HT-29 (cell line): ENCODE measurements around the gene ABAT. TPM values are rescaled to one million over a fixed set of nuclear protein-coding genes. Genes with fewer than 3 reads are reported as not detected.
A peak's percentile ranks its signal among the peaks of the same experiment; 100 is the strongest.

Experiments used
- DNase-seq: peaks from one replicate; pipeline ENCODE4 v3.0.0-alpha.2; 2015; ENCODE audit warnings: low spot score
- total RNA-seq: library from RNA; depleted of rRNA; stranded (reverse); fragments of >200 nt; shearing (Covaris generic); gene quantifications from 2 replicates; pipeline ENCODE4 v1.2.3, GENCODE V29; 2014; rRNA removed

Gene ABAT
- total RNA-seq: 0.36 and 1.1 TPM in 2 replicates

DNA sequence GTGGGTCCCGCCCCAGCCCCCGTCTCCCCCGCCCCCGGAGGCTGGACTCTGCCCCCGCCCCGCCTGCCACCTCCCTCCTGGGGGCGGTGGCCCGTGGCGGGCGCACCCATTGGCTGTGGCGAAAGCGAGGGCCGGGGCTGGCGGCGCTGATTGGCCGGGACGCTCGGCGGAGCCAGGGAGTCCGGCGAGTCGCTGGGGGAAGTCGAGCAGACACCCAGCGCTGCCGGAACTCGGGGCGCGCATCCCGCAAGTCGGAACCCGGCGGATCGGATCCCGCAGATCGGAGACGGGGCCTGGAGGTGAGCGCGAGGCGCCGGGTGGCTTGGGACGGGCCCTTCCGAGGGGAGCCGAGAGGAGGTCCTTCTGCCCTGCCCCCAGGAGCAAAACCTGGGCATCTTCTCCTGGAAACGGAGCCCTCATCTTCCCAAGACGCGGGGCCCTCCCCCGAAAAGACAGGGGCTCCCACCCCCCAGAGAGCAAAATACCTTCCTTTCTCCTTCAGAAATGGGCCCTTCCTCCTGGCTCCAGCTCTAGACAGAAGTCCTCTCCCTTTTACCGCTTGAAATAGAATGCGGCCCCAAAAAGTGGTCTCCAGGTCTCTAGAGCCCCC is at the start of gene ABAT:
Gene ABAT, plus strand, starts transcription at position 205 of the 610 bp plus-strand sequence. CDS start 61,123 bp downstream, outside the sequence.
- peak; percentile 77 for DNase-seq

DNA sequence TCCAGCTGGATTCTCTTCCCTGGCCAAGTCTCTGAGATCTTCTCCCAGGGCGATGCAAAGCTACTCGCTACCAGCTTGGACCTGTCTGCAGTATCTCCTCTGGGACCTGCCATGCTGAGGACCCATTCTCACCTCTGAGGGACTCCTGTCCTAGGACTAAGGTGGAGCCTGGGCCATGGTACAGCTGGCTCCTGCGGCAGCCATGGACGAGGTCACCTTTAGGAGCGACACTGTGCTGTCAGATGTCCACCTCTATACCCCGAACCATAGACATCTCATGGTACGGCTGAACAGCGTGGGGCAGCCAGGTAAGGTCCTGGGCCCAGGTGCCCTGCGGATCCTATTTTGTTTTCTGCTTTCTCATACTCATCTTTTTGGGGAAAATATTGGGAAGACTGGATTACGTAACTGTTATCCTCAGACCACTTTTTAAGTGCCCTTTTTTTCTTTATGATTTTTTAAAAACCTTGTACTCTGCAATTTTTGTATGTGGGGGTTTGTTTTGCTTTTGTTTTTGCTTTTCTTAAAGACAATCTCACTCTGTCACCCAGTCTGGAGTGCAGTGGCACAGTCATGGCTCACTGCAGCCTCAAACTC is 48.8 kb upstream of the ABAT start:
- no peak for DNase-seq

DNA sequence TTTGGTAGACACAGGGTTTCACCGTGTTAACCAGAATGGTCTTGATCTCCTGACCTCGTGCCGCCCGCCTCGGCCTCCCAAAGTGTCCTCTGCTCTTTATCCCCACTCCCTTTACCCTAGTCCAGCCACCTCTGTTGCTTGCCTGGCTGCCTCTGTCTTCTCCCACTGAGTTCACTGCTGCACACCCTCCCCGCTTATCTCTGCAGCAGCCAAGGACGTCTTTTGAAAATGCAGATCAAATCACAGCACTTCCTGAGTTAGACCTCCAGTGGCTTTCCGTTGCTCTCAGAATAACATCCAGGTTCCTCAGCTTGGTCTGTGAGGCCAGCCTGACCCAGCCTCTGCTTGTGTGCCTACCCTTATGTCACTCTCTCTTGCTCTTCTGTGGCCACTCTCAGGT is 47.5 kb upstream of the ABAT start:
- DNase-seq: no peak

DNA sequence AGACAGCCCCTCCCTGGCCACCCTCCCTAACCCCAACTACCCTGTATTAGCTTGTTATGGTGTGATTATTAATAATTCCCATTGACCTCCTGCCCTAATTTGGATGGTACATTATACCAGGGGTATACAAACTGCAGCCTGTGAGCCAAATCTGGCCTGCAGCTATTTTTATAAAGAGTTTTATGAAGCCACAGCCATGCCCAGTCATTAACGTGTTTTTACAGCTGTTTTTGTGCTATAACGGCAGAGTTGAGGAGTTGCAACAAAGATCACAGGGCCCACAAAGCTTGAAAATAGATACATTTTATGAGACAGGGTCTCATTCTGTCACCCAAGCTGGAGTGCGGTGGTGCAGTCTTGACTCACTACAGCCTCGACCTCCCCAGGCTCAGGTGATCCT is 47.0 kb upstream of the ABAT start:
- DNase-seq: no peak

DNA sequence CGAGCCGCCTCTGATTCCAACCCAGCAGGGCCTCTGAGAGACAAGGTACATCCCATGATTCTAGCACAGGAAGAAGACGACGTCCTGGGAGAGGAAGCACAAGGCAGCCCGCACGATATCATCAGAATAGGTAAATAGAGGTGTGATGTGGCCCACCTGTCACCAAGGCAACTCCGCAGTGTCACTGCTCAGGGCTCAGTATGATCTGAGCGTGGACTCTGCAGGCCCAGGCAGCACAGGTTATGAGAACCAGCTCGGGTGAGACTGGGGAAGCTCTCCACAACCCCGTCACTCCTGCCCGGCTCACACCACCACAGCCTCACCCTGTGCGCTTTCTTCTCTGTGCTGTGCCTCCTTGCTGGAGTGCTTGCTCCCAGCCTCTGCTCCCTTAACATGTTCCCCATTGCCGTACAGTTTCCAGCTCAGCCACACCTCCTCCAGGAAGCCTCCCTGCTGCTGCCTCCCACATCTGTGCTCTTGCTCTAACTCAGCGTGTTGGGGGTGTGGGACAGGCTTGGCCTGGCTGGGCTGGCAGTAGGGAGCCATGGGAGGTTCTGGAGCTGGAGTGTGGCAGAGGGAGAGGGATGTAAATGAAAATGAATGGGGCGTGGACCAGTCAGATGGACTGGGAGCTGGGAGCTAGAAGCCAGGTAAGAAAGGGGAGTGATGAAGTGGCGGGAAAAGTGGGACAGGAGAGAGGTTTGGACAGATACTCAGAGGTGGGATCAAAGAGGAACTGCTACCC is 45.3 kb upstream of the ABAT start:
- DNase-seq: no peak

DNA sequence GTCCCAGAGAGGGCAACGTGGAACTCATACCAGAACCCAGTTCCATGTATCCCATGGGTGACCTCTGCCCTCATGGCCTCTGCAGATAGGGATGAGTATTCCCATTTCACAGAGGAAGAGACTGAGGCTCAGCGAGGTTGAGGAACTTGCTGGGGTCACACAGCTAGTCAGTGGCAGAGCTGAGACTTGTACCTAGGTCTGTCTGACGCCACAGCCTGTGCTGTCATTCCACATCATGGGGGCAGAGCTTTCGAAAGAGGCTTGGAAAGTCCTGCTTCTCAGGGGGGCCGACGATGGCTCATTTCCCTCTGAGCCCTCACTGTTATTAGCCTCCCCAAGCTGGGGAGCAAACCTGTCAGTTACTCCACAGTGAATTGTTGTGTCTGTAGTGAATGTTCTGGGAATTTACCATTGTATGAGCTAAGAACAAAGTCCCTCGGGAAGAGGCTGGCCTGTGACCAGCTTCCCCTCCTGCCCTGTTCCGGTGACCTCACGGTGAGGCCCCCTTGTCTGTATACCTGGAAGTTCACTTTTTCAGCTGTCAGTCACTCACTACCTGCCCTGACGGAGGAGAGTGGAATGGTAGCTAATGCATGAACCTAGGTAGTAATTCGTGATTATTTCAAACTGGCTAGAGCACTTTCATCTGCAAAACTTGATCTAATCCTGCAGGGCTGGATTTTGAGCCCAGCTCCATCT is 44.0 kb upstream of the ABAT start:
- DNase-seq: no peak

DNA sequence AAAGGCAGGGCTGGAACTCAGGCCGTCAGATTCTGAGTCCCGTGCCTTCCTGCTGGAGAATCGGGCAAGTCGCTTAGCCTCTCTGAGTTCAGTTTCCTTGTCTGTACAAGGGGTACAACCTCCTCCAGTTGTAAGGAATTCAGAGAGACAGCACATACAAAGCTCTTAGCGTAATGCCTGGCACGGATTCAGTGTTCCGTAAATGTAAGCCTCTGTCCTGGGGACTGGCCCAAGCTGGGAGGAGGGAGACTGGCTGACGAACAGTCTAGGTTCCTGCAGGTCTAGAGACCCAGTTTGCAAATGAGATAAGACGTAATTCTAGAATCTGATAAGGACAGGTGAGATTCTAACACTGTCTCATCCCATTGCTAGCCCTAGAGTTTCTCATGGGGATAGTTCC is 43.0 kb upstream of the ABAT start:
- DNase-seq: no peak

DNA sequence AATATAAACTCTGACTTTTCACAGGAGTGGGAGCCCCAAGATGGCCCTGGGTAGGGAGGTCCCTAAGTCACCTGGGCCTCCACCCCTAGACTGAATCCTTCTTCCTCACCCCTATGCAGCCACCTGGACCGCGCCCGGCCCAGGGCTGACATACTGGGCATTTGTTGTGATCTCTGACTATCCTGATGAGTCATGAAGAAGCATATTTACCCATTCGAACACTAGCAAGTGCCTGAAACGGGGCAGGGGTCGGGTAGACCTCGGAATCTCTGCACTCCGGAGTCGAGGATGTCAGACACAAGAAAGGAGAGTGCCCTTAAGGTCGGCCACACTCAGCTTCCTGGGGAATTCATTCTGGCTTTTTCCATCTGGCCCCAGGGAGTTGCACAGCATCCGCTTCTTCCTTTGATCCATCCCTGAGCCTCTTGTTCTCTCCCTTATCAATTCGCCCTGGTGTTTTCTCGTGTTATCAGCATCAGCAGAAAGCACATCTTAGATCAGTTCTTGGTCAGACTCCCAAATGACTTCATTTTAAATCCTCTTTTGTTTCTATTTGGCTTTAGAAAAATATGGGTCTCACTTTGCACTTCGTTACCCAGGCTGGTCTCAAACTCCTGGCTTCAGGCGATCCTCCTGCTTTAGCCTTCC is 42.5 kb upstream of the ABAT start:
- DNase-seq: no peak

DNA sequence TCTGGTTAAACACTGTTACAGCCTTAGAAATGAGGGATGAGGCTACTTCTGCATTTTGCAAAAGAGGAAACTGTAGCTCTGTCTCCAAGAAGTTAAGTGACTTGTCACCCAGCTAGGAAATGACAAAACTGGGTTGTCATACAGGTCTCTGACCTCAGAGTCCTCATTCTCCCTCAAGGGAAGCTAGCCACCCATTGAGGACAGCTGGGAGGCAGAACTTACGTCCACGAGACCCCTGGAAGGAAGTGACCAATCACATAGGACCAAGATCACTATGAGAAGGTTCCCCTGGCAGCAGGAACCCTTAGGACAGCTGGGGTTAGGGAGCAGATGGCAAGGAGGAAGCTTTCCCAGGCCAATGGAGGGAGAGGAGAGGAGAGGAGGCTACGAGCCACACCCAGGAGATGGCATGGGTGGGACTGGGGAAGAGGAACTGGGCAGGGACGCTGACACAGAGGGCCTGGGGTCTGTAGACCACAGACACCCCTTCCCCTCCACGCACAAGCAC is 41.7 kb upstream of the ABAT start:
- no peak for DNase-seq

DNA sequence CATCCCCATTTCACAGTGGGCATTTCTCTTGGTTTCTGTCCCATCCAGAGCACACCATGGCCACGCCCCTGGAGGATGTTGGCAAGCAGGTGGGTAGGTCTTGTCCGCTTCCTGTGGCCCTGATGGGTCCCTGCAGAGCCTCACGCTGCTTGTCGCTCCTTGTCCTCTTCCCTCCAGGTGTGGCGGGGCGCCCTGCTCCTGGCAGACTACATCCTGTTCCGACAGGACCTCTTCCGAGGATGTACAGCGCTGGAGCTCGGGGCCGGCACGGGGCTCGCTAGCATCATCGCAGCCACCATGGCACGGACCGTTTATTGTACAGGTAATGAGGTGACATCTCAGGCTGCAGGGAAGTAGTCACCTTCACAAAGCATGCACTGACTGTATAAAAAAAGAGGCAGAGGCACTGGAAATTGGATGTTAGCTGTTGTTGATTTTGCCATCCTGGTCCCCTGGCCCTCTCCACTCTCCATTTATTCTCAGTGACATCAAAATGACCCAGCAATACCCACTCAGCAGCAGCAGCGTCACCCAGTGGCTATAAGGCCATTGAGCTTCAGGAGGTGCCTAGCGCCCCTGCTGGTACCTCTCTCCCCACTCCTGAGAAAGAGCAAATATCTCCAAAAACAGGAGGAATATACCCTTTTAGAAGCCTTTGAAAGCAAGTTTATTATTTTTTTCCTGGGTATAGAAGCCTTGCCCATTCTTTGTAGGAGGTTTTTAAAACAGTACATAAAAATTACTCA is 39.3 kb upstream of the ABAT start:
- DNase-seq: peak; percentile 26

DNA sequence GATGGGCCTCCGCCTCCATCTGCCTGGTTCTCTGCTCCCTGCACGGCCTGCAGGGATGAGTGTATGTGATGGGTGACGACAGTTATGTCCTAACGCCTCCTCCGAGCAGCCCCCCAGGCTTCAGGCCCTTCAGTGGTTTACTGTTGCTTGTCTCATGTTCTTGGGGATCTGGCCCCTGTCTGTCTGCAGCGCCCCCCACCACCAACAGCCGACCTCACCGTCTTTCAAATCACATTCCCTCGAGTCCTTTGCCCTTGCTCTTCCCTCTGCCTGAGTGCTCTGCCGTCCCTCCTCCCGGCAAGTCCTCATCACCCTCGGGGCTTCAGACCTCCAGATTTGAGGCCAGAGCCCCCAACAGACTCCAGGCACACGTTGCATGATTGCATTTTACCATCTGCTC is 34.7 kb upstream of the ABAT start:
- DNase-seq: no peak

DNA sequence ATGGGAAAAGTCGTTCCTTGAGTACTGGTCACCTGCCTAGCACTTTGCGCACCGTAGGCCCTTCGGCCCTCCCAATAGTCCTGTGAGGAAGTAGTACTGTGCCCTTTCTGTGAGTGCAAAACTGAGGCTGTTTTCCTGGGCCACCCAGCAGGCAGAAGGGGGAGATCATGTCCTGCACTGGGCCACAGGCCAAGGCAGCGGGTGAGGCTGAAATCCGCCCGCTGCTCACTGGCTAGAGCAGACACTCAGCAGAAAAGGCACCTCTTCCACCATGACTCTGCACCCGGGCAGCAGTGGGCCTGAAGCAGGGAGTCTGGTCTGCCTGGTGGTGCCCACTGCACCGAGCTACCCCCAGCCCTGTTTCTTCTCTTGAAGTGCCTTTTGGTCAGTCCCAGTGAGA is 32.7 kb upstream of the ABAT start:
- no peak for DNase-seq

DNA sequence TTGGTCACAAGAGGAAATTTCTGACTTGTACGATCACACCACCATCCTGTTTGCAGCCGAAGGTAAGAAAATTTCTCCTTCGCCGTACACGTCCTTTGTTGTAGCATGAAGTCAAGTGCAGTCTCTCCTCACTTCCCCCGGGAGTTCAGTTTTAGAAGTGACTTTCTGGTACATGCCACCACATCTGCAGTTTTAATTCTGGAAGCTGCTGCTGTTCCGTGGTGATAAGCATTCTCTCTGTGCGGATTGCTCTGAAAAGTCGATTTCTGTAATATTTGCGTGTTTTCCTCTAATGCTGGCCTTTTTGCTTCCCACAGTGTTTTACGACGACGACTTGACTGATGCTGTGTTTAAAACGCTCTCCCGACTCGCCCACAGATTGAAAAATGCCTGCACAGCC is 32.3 kb upstream of the ABAT start:
- no peak for DNase-seq

DNA sequence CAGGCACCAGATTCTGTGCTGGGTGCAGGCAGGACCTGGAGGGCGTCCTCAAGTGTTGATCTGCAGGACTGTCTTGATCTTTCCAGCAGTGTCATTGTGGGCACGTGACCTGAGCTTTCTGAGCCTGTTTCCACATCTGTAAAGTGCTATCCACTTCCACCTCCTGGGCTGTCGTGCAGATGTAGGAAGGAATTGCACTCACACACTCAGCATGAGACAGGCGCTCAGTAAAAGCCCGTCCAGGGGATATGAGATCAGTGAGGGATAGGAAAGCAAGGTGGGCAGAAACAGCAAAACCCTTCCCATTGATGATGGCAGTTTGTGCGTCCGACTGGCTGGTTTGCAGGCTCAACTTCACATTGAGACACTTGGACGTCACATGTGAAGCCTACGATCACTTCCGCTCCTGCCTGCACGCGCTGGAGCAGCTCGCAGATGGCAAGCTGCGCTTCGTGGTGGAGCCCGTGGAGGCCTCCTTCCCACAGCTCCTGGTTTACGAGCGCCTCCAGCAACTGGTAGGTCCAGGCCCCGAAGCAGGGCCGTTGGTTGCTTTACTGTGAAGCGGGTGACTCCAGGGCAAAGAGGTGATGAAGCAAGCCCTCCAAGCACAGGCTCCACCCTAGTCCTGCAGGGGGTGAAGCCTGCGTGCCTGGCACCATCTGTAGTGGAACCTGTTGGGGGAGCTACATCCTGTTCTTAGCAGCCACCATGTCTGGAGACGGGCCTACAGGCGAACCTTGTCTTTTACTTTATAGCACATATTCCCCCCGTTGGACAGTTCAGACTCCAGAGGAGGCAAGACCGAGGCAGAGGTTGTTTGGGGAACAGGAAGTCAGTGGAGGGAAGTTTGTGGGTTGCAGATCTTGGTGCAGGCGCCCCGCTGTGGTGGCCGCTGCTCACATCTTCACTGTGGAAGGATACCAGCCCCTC is 29.9 kb upstream of the ABAT start:
- no peak for DNase-seq

DNA sequence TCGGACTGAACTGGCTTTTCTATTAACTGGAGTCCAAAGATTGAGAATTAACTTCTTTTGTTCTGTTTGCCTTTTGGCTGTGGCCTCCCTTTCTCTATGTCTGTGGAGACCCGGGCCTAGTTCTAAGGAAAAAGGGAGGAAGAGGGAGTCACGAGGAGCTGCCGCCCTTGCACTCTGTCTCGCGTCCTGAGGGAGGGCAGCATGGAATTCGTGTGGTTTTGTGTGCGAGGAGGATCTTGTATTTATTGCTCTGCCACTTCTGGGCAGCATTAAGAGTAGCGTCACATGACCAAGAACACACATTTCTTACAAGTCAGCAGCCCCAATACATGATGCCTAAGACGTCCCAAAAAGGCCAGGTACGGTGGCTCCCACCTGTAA is 29.3 kb upstream of the ABAT start:
- DNase-seq: no peak

DNA sequence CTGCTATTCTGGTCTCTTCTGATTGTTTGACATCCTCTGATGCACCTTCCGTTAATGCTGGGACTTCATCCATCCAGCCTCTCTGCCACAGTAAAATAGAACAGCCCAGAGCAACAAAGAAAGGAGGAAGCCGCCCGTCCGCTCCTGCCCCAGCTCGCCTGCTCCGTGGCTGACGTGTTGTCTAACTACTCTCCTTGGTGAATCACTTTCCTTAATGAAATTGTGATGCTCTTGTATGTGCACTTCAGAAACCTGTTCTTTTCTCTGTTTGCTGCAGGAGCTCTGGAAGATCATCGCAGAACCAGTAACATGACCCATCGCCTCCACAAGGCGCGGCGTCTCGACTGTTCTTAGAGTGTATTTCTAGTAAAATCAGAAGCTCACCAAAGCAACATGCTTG is 28.6 kb upstream of the ABAT start:
- DNase-seq: no peak

DNA sequence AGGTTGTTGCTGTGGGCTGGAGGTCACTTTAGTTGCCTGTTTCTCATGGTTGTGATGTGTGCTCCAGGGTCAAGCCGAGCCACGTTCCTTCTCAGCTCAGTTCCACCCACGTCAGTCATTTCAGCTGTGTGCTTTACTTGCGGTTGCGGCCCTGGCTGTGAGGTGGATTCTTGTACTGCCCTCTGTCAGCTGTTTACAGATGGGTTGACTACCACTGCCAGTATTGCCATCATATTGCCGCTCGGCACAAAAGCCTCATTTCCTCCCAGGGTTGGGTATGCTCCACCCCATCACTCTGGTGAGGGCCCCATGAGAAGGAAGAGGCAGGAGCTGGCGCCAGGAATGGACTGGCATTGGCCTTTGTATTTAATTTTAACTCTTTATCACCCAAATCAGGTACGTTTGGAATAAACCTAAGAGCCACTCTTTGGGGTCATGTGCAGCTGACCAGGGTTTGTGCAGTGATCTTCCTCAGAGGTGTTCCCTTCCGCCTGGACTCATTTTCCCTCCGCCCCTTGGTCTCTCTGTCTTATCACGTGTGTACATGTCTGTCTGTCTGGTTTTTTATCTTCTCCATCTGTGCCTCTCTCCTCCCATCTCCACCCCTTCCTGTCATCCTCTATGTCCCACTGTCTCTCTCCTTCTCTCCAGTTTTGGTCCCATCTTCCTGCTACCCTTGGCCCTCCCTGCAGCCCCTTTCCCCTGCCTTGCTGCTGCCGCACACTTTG is 27.9 kb upstream of the ABAT start:
- DNase-seq: no peak

DNA sequence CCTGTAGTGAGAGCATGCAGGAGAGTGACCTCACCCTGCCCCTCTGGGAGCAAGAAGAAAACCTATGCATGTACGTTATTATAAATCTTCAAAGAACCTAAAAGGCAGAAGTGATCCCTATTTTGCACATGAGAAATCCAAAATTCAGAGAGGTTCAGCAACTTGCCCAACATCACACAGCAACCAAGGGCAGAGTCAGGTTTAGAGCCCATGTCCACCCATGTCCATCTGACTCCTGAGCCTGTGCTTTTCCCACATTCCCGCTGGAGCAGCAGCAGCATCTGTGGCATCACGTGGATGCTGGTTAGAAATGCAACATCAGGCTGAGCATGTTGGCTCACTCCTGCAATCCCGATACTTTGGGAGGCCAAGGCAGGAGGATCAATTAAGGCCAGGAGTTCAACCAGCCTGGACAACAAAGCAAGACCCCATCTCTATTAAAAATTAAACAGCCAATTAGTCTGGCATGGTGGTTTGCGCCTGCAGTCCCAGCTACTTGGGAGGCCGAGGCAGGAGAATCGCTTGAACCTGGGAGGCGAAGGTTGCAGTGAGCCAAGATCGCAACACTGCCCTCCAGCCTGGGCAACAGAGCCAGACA is 26.6 kb upstream of the ABAT start:
- no peak for DNase-seq

DNA sequence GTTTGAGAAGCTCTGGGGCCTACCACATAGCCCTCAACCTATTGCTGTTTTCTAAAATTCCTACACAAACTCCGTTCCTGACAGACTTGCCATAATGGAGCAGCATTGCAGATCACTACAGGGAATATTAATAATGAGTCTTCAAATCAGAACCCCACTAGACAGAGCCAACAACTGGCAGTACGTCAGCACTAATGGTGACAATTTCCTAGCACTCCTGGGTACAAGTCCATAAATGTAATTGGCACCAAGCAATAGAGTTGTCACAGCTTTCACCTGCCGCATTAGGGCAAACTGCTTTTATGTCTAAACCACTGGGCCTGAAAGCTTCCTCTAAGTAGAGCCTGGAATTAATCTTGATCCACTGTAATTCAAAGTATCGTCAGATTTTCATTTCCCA is 25.5 kb upstream of the ABAT start:
- no peak for DNase-seq
